Tibial nerve (tissue), 4 donors: Measurements from ENCODE around the gene PRMT1. TPM values are rescaled to one million over a fixed set of nuclear protein-coding genes. Genes with fewer than 3 reads are reported as not detected.

Experiments used
- DNase-seq, 2 donors: peaks; one replicate each; pipeline ENCODE4 v3.0.0-alpha.2; 2019; ENCODE audit warnings: low spot score in 2 of 2
- H3K27ac ChIP-seq, 4 donors: fragments of 200-600 bp; sonication (generic) in 3 of 4; one replicate each; pipeline ENCODE4 v1.5.1; 2017 to 2019; ENCODE audit warnings: mild to moderate bottlenecking in 1 of 4
- H3K27me3 ChIP-seq, 2 donors: fragments of 200-600 bp; sonication (generic) in 1 of 2; one replicate each; pipeline versions ENCODE4 v1.5.1 to v1.6.0; 2017 to 2019
- H3K36me3 ChIP-seq, 3 donors: fragments of 200-600 bp; sonication (generic); one replicate each; pipeline ENCODE4 v1.5.1; 2018 to 2019
- H3K4me1 ChIP-seq, 4 donors: fragments of 200-600 bp; sonication (generic) in 3 of 4; one replicate each; pipeline ENCODE4 v1.5.1; 2017 to 2019
- H3K4me3 ChIP-seq, 4 donors: fragments of 200-600 bp; sonication (generic) in 3 of 4; one replicate each; pipeline ENCODE4 v1.5.1; 2017 to 2019; ENCODE audit warnings: mild to moderate bottlenecking in 1 of 4, moderate library complexity in 1 of 4
- H3K9me3 ChIP-seq, 4 donors: fragments of 200-600 bp; sonication (generic) in 3 of 4; one replicate each; pipeline ENCODE4 v1.5.1; 2017 to 2019
- CTCF ChIP-seq, 5 experiments: fragments of 200-600 bp in 3 of 5; fragments of 450-650 bp in 2 of 5; sonication (generic) in 3 of 5; IDR thresholded peaks; one replicate each; pipeline ENCODE4 v1.5.1; 2016 to 2019; ENCODE audit warnings: antibody characterized with exemption in 5 of 5, mild to moderate bottlenecking in 3 of 5, moderate library complexity in 2 of 5
- EP300 ChIP-seq, 2 donors: sonication (generic); formaldehyde crosslinking; IDR thresholded peaks; one replicate each; pipeline ENCODE4 v1.6.1; 2017; ENCODE audit warnings: antibody characterized with exemption in 2 of 2, mild to moderate bottlenecking in 1 of 2
- POLR2A ChIP-seq, 2 donors: fragments of 450-650 bp; IDR thresholded peaks; one replicate each; pipeline ENCODE4 v1.6.1; 2017; ENCODE audit warnings: antibody characterized with exemption in 2 of 2, mild to moderate bottlenecking in 2 of 2, moderate library complexity in 2 of 2
- whole genome bisulfite sequencing, 2 donors: methylation state at CpG; one replicate each; pipeline ENCODE4 v1.1.5; 2018; 5-methylcytosine and 5-hydroxymethylcytosine counted together
- total RNA-seq, 4 donors: library from RNA; depleted of rRNA; stranded (reverse); fragments of >200 nt; gene quantifications; one replicate each; pipeline ENCODE4 v1.1.0, GENCODE V29; 2016

PRMT1 gene
- total RNA-seq, 4 donors from 2014 or later, result 106 to 147 (median 132) TPM

GRCh38 chr19:49685845-49686332 is 8.8 kb downstream of the PRMT1 start:
- Histone ChIP-seq H3K4me1 (peaks cover 0 to 24% (median 8%) of the 10 kb centered on the region in 4 donors), H3K27me3 (peaks cover 0 to 15% of the 10 kb centered on the region in 2 donors), H3K9me3 (no peaks in the 10 kb centered on the region), H3K27ac (no peak overlapping the region), H3K4me3 (no peak overlapping the region), H3K36me3 (peaks cover 0 to 80% (median 30%) of the 10 kb centered on the region in 3 donors)
- WGBS, 2 donors, result 74 to 80% methylated on average over 23 of the region's 23 CpGs
- no peak for TF ChIP-seq POLR2A (IDR thresholded peaks at IDR 0.05)
- no peak for TF ChIP-seq EP300 (IDR thresholded peaks at IDR 0.05)
- no peak for TF ChIP-seq CTCF (IDR thresholded peaks at IDR 0.05)
- no peak for DNase-seq

- peaks cover 0 to 73% (median 29%) of the 10 kb centered on the region in 3 donors for H3K36me3 ChIP-seq
- H3K4me3 ChIP-seq, result no peak overlapping the region
- no peaks in the 10 kb centered on the region for H3K9me3 ChIP-seq
- peaks cover 0 to 25% (median 9%) of the 10 kb centered on the region in 4 donors for H3K4me1 ChIP-seq
- peaks cover 0 to 22% of the 10 kb centered on the region in 2 donors for H3K27me3 ChIP-seq
- 86 to 100% methylated on average over 6 to 19 of the region's 27 CpGs for WGBS, 2 donors
- H3K27ac ChIP-seq, result peak overlapping the region in 1 of 4 donors; percentile 29
- DNase-seq, result no peak
- TF ChIP-seq CTCF (IDR thresholded peaks at IDR 0.05) (no peak), EP300 (IDR thresholded peaks at IDR 0.05) (no peak), POLR2A (IDR thresholded peaks at IDR 0.05) (no peak)
Measured at GRCh38 chr19:49686503-49687088, 9.5 kb downstream of the PRMT1 start.

- peak overlapping the region in 1 of 4 donors; percentile 29 for H3K27ac ChIP-seq
- peaks cover 0 to 27% of the 10 kb centered on the region in 2 donors for H3K27me3 ChIP-seq
- H3K36me3 ChIP-seq, result peaks cover 0 to 68% (median 23%) of the 10 kb centered on the region in 3 donors
- H3K4me1 ChIP-seq, result peaks cover 0 to 27% (median 10%) of the 10 kb centered on the region in 4 donors
- WGBS, 2 donors, result 65 to 69% methylated on average over 7 to 12 of the region's 12 CpGs
- no peak overlapping the region for H3K4me3 ChIP-seq
- DNase-seq, result no peak
- no peaks in the 10 kb centered on the region for H3K9me3 ChIP-seq
- TF ChIP-seq POLR2A (IDR thresholded peaks at IDR 0.05), result no peak
- no peak for TF ChIP-seq CTCF (IDR thresholded peaks at IDR 0.05)
- no peak for TF ChIP-seq EP300 (IDR thresholded peaks at IDR 0.05)
Measured at GRCh38 chr19:49687150-49687549, 10.1 kb downstream of the PRMT1 start.

GRCh38 chr19:49687566-49688316 is 10.7 kb downstream of the PRMT1 start:
- Histone ChIP-seq H3K4me1 (peaks cover 0 to 27% (median 10%) of the 10 kb centered on the region in 4 donors), H3K27me3 (peaks cover 0 to 33% of the 10 kb centered on the region in 2 donors), H3K9me3 (no peaks in the 10 kb centered on the region), H3K27ac (peak overlapping the region in 1 of 4 donors; percentile 57), H3K36me3 (peaks cover 0 to 62% (median 19%) of the 10 kb centered on the region in 3 donors), H3K4me3 (peak overlapping the region in 1 of 4 donors; percentile 49)
- 63 to 74% methylated on average over 22 to 26 of the region's 26 CpGs for WGBS, 2 donors
- no peak for TF ChIP-seq CTCF (IDR thresholded peaks at IDR 0.05)
- no peak for DNase-seq
